Measurements from ENCODE around the gene PPP1R10. TPM values are rescaled to one million over a fixed set of nuclear protein-coding genes. Genes with fewer than 3 reads are reported as not detected.

The PPP1R10 gene
- total RNA-seq, 1 donor from 2014 or later, result 82.1 TPM

DNA sequence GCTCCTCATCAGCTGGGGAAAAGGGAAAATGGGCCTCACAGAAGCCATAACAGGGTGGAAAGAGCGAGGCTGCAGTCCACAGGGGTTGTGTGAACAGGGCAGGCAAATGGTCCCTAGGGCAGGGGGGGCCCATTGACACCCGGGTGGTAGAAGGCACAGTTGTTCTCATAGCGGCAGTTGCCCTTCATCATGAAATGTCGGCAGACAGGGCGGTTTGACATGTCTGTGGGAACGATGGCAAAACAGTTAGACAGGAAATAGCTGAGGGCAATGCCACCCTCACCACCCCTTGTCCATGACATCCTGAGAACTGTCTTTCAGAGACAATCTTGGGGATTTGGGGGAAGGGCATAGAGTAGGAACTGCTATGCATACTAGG is 15.6 kb downstream of the PPP1R10 start:
- peaks cover 37% of the 10 kb centered on the region for H3K36me3 Mint-ChIP-seq (ENCODE audit: unreplicated experiment)
- no peak overlapping the region for H3K4me3 Mint-ChIP-seq (ENCODE audit: unreplicated experiment)
- no peak overlapping the region for H3K27ac Mint-ChIP-seq (ENCODE audit: unreplicated experiment)
- H3K4me1 Mint-ChIP-seq (ENCODE audit: unreplicated experiment), result peaks cover 6% of the 10 kb centered on the region
- no peak for DNase-seq (ENCODE audit: extremely low spot score, unreplicated experiment)
- H3K27me3 Mint-ChIP-seq (ENCODE audit: unreplicated experiment), result no peaks in the 10 kb centered on the region
- no peaks in the 10 kb centered on the region for H3K9me3 Mint-ChIP-seq (ENCODE audit: unreplicated experiment)
- TF ChIP-seq, protein P1, sequence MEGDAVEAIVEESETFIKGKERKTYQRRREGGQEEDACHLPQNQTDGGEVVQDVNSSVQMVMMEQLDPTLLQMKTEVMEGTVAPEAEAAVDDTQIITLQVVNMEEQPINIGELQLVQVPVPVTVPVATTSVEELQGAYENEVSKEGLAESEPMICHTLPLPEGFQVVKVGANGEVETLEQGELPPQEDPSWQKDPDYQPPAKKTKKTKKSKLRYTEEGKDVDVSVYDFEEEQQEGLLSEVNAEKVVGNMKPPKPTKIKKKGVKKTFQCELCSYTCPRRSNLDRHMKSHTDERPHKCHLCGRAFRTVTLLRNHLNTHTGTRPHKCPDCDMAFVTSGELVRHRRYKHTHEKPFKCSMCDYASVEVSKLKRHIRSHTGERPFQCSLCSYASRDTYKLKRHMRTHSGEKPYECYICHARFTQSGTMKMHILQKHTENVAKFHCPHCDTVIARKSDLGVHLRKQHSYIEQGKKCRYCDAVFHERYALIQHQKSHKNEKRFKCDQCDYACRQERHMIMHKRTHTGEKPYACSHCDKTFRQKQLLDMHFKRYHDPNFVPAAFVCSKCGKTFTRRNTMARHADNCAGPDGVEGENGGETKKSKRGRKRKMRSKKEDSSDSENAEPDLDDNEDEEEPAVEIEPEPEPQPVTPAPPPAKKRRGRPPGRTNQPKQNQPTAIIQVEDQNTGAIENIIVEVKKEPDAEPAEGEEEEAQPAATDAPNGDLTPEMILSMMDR (IDR thresholded peaks at IDR 0.05), result no peak

DNA sequence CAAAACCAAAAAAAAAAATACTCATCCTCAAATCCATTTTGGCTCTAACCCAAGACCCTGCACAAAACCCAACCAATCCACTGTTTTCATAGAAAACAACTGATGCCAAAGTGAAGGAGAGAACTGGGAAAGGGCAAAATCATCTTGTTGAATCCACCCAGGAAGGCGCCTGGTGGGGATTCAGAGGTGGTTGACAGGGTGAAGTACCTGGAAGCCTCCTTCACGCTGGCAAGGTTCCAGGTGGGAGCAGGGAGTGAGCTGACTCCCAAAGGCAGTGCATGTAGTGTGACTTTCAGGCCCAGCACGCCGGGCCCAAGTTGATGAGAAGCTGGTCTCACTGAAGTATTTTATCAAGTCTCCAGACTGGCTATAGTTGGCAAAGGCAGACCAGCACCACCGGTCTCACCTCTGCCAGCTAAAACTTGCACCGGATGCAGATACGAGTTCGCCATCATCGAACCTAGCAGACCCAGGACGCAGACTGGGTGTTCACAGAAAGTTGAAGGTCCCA is 16.5 kb downstream of the PPP1R10 start:
- Mint-ChIP-seq H3K36me3 (ENCODE audit: unreplicated experiment) (peaks cover 30% of the 10 kb centered on the region), H3K27me3 (ENCODE audit: unreplicated experiment) (no peaks in the 10 kb centered on the region)

DNA sequence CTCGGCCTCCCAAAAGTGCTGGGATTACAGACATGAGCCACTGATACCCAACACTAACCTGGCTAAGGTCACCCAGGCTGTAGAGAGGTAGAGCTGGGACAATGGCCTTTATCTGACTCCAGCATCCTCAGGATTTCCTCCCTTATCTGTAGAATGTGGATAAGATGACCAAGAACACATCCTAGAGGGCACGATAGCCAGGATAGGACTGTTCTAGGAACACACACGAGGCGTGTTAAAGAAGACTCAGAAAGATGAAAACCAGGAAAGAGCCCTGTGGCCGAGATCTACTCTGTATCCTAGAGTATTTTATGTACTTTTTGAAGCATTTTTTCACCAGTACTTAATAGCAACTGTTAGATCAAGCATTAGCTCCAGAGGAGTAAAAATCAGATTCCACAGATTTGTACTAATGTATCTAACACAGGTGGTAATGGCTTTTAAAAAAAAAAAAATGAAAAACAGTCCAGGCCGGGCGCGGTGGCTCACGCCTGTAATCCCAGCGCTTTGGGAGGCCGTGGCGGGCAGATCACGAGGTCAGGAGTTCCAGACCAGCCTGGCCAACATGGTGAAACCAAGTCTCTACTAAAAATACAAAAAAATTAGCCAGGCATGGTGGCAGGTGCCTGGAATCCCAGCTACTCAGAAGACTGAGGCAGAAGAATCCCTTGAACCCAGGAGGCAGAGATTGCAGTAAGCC is 17.3 kb downstream of the PPP1R10 start:
- no peaks in the 10 kb centered on the region for H3K9me3 Mint-ChIP-seq (ENCODE audit: unreplicated experiment)
- DNase-seq (ENCODE audit: extremely low spot score, unreplicated experiment), result no peak
- H3K27me3 Mint-ChIP-seq (ENCODE audit: unreplicated experiment), result no peaks in the 10 kb centered on the region
- peaks cover 6% of the 10 kb centered on the region for H3K4me1 Mint-ChIP-seq (ENCODE audit: unreplicated experiment)
- TF ChIP-seq, protein P1 (IDR thresholded peaks at IDR 0.05), result no peak
- H3K27ac Mint-ChIP-seq (ENCODE audit: unreplicated experiment), result no peak overlapping the region
- no peak overlapping the region for H3K4me3 Mint-ChIP-seq (ENCODE audit: unreplicated experiment)
- H3K36me3 Mint-ChIP-seq (ENCODE audit: unreplicated experiment), result peaks cover 22% of the 10 kb centered on the region

More for the DNA sequence above, 16.5 kb downstream of the PPP1R10 start:
- Mint-ChIP-seq H3K4me3 (ENCODE audit: unreplicated experiment) (no peak overlapping the region), H3K27ac (ENCODE audit: unreplicated experiment) (peak overlapping the region; percentile 32), H3K4me1 (ENCODE audit: unreplicated experiment) (peaks cover 6% of the 10 kb centered on the region), H3K9me3 (ENCODE audit: unreplicated experiment) (no peaks in the 10 kb centered on the region)
- TF ChIP-seq, protein P1 (IDR thresholded peaks at IDR 0.05), result no peak
- DNase-seq (ENCODE audit: extremely low spot score, unreplicated experiment), result no peak

DNA sequence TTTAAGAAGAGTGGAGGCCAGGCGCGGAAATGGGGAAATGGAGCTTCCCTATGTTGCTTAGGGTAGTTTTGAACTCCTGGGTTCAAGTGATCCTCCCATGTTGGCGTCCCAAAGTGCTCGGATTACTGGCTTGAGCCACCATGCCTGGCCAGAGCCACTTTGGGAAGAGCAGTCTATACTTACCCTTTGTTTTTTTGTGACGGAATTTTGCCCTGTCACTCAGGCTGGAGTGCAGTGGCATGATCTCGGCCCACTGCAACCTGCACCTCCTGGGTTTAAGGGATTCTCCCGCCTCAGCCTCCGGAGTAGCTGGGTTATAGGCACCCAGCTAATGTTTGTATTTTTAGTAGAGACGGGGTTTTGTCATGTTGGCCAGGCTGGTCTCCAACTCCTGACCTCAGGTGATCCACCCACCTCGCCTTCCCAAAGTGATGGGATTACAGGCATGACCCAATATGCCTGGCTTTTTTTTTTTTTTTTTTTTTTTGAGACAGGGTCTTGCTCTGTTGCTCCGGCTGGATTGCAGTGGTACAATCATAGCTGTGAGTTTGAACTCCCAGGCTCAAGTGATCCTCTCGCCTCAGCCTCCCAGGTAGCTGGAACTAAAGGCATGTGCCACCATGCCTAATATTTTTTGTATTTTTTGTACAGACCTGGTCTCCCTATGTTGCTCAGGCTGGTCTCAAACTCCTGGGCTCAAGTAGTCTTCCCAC is 18.0 kb downstream of the PPP1R10 start:
- no peaks in the 10 kb centered on the region for H3K9me3 Mint-ChIP-seq (ENCODE audit: unreplicated experiment)
- peaks cover 17% of the 10 kb centered on the region for H3K36me3 Mint-ChIP-seq (ENCODE audit: unreplicated experiment)
- peaks cover 6% of the 10 kb centered on the region for H3K4me1 Mint-ChIP-seq (ENCODE audit: unreplicated experiment)
- no peak overlapping the region for H3K27ac Mint-ChIP-seq (ENCODE audit: unreplicated experiment)
- DNase-seq (ENCODE audit: extremely low spot score, unreplicated experiment), result no peak
- TF ChIP-seq, protein P1 (IDR thresholded peaks at IDR 0.05), result no peak
- no peaks in the 10 kb centered on the region for H3K27me3 Mint-ChIP-seq (ENCODE audit: unreplicated experiment)
- H3K4me3 Mint-ChIP-seq (ENCODE audit: unreplicated experiment), result no peak overlapping the region
